ENCODE measurements around the gene ITPR1. TPM values are rescaled to one million over a fixed set of nuclear protein-coding genes. Genes with fewer than 3 reads are reported as not detected.

Gene ITPR1
- total RNA-seq, 2 experiments from 2014 or later: 84.4 to 104 TPM

DNA sequence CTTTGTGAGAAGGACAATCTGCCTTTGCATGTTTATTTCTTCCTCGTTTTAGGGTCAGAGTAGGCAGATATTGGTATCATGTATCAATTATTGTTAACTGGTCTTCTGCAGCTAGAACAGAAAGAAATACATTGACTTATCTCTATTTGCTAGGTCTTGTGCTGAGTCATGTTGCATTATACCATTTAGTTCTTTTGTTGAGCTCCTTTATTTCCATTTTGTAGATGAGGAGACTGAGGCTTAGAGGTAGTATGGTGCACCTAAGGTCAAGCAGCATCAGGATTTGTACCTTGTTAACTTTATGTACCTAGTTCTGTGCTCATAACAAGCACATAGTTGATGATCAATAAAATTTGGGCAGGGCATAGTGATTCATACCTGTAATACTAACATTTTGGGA, 182.6 kb downstream of the ITPR1 start:
- ChIA-PET CTCF (ENCODE audit: unreplicated experiment) (no interaction called here), POLR2A (no interaction called here)
- H3K4me1 ChIP-seq (ENCODE audit: insufficient read depth, low read length, poor library complexity, severe bottlenecking): no peaks in the 10 kb centered on the region
- H3K9me2 ChIP-seq (ENCODE audit: insufficient read depth, low read length): no peaks in the 10 kb centered on the region
- no peaks in the 10 kb centered on the region for H4K20me1 ChIP-seq (ENCODE audit: insufficient read depth, low read length)
- no TSS peak for BruUV-seq (replicated peaks)
- intact Hi-C loops (cut with micrococcal nuclease; ENCODE audit: unreplicated experiment): no loop called here
- no peak overlapping the region for H2AFZ ChIP-seq (ENCODE audit: low read length)
- H3K79me2 ChIP-seq (ENCODE audit: insufficient read depth, low read depth, low read length): no peaks in the 10 kb centered on the region
- H3K27ac ChIP-seq (ENCODE audit: low read depth, low read length, poor library complexity, severe bottlenecking): no peak overlapping the region
- DNase-seq (ENCODE audit: low spot score): no peak
- peaks cover 70% of the 10 kb centered on the region for H3K36me3 ChIP-seq (ENCODE audit: insufficient read depth, low read length)
- H3K4me2 ChIP-seq (ENCODE audit: low read length): no peak overlapping the region
- no peak overlapping the region for H3K4me3 ChIP-seq (ENCODE audit: low read depth, low read length, poor library complexity, severe bottlenecking)
- TF ChIP-seq EZH2phosphoT487 (IDR thresholded peaks at IDR 0.05; ENCODE audit: borderline replicate concordance, low read depth, low read length): no peak
- TF ChIP-seq, protein P1, sequence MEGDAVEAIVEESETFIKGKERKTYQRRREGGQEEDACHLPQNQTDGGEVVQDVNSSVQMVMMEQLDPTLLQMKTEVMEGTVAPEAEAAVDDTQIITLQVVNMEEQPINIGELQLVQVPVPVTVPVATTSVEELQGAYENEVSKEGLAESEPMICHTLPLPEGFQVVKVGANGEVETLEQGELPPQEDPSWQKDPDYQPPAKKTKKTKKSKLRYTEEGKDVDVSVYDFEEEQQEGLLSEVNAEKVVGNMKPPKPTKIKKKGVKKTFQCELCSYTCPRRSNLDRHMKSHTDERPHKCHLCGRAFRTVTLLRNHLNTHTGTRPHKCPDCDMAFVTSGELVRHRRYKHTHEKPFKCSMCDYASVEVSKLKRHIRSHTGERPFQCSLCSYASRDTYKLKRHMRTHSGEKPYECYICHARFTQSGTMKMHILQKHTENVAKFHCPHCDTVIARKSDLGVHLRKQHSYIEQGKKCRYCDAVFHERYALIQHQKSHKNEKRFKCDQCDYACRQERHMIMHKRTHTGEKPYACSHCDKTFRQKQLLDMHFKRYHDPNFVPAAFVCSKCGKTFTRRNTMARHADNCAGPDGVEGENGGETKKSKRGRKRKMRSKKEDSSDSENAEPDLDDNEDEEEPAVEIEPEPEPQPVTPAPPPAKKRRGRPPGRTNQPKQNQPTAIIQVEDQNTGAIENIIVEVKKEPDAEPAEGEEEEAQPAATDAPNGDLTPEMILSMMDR (conservative IDR thresholded peaks at IDR 0.05; ENCODE audit: low read length): no peak
- no peaks in the 10 kb centered on the region for H3K9me3 ChIP-seq (ENCODE audit: low read length)

DNA sequence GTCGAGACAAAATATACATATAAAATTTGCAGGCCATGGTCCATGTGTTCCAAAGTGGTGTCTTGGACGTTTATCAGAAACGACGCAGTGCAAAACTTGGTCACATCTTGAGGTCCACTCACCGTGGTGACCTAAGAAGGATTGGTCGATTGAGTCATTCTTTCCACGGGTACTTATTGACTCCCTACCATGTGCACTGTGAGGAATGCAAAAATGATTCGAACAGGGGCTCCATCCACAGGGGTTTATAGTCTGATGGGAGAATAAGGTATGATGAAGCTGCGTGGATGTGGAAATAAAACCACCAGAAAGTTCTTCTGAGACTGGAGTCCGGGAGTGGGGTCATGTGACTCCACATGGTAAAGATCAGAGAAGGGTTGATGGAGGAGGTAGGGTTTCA, 185.2 kb downstream of the ITPR1 start:
- DNase-seq (ENCODE audit: low spot score): no peak
- H3K9me2 ChIP-seq (ENCODE audit: insufficient read depth, low read length): no peaks in the 10 kb centered on the region
- no TSS peak for BruUV-seq (replicated peaks)
- no peak for TF ChIP-seq EZH2phosphoT487 (IDR thresholded peaks at IDR 0.05; ENCODE audit: borderline replicate concordance, low read depth, low read length)
- TF ChIP-seq, protein P1 (conservative IDR thresholded peaks at IDR 0.05; ENCODE audit: low read length): no peak
- ChIA-PET POLR2A (no interaction called here), CTCF (ENCODE audit: unreplicated experiment) (no interaction called here)
- no peak overlapping the region for H3K27ac ChIP-seq (ENCODE audit: low read depth, low read length, poor library complexity, severe bottlenecking)
- no peak overlapping the region for H3K4me2 ChIP-seq (ENCODE audit: low read length)
- no peaks in the 10 kb centered on the region for H3K79me2 ChIP-seq (ENCODE audit: insufficient read depth, low read depth, low read length)
- H2AFZ ChIP-seq (ENCODE audit: low read length): no peak overlapping the region
- H3K4me1 ChIP-seq (ENCODE audit: insufficient read depth, low read length, poor library complexity, severe bottlenecking): no peaks in the 10 kb centered on the region
- H4K20me1 ChIP-seq (ENCODE audit: insufficient read depth, low read length): no peaks in the 10 kb centered on the region
- intact Hi-C loops (cut with micrococcal nuclease; ENCODE audit: unreplicated experiment): no loop called here
- H3K4me3 ChIP-seq (ENCODE audit: low read depth, low read length, poor library complexity, severe bottlenecking): no peak overlapping the region
- peaks cover 69% of the 10 kb centered on the region for H3K36me3 ChIP-seq (ENCODE audit: insufficient read depth, low read length)
- H3K9me3 ChIP-seq (ENCODE audit: low read length): no peaks in the 10 kb centered on the region

DNA sequence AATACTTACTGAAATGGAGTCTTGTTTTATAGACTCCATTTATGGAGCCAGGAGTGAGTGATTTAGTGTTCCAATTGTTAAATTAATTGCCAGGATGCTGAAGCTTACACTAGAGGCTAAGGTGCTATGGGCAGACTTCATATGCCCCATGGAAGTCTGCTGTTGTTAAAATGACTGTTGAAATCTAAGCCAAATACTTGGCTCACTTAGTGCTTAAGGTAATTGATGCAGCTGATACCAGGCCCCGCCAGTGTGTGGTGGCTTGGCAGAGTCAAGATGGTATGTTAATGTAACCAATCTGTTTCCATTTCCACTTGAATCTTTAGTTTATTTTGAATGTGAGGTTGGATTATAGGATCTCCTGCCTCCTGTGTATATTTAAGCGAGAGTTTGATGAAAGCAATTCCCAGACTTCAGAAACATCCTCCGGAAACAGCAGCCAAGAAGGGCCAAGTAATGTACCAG, 187.1 kb downstream of the ITPR1 start:
- TF ChIP-seq EZH2phosphoT487 (IDR thresholded peaks at IDR 0.05; ENCODE audit: borderline replicate concordance, low read depth, low read length): no peak
- TF ChIP-seq, protein P1 (conservative IDR thresholded peaks at IDR 0.05; ENCODE audit: low read length): no peak
- POLR2A ChIA-PET: no interaction called here
- CTCF ChIA-PET (ENCODE audit: unreplicated experiment): no interaction called here
- Histone ChIP-seq H4K20me1 (ENCODE audit: insufficient read depth, low read length) (no peaks in the 10 kb centered on the region), H3K4me3 (ENCODE audit: low read depth, low read length, poor library complexity, severe bottlenecking) (no peak overlapping the region), H3K9me2 (ENCODE audit: insufficient read depth, low read length) (no peaks in the 10 kb centered on the region), H3K79me2 (ENCODE audit: insufficient read depth, low read depth, low read length) (no peaks in the 10 kb centered on the region), H3K27ac (ENCODE audit: low read depth, low read length, poor library complexity, severe bottlenecking) (no peak overlapping the region), H3K4me1 (ENCODE audit: insufficient read depth, low read length, poor library complexity, severe bottlenecking) (no peaks in the 10 kb centered on the region), H3K36me3 (ENCODE audit: insufficient read depth, low read length) (peaks cover 75% of the 10 kb centered on the region), H3K4me2 (ENCODE audit: low read length) (no peak overlapping the region), H3K9me3 (ENCODE audit: low read length) (no peaks in the 10 kb centered on the region), H2AFZ (ENCODE audit: low read length) (no peak overlapping the region)
- intact Hi-C loops (cut with micrococcal nuclease; ENCODE audit: unreplicated experiment): no loop called here
- no peak for DNase-seq (ENCODE audit: low spot score)
- no TSS peak for BruUV-seq (replicated peaks)
